C4-2B (cell line): ENCODE measurements around the gene PCP4.

Experiments
- H3K27ac ChIP-seq: fragments of 450-650 bp; 2 replicates; pipeline ENCODE4 v1.5.1; 2017
- CTCF ChIP-seq: fragments of 450-650 bp; conservative IDR thresholded peaks from 2 replicates; pipeline ENCODE4 v1.5.1; 2017; ENCODE audit warnings: mild to moderate bottlenecking
- ZFX ChIP-seq: fragments of 450-650 bp; IDR thresholded peaks from 2 replicates; pipeline ENCODE4 v1.6.1; 2017

The PCP4 gene

GRCh38 chr21:39961251-39961650 is 94.0 kb downstream of the PCP4 start:
- no peak for TF ChIP-seq ZFX
- no peak for TF ChIP-seq CTCF
- H3K27ac ChIP-seq = no peak overlapping the region

- H3K27ac ChIP-seq = no peak overlapping the region
- TF ChIP-seq CTCF (no peak), ZFX (no peak)
These were observed 97.8 kb downstream of the PCP4 start for GRCh38 chr21:39965026-39965425.

GRCh38 chr21:39966786-39967185 is 99.5 kb downstream of the PCP4 start:
- H3K27ac ChIP-seq = no peak overlapping the region
- no peak for TF ChIP-seq CTCF
- TF ChIP-seq ZFX = no peak

- no peak for TF ChIP-seq ZFX
- TF ChIP-seq CTCF = peak; percentile 9; the same call in 1 of the 2 replicates
- no peak overlapping the region for H3K27ac ChIP-seq
These were observed 100.8 kb downstream of the PCP4 start for GRCh38 chr21:39968010-39968409.

GRCh38 chr21:39969691-39970364 is 102.6 kb downstream of the PCP4 start:
- TF ChIP-seq ZFX = no peak
- TF ChIP-seq CTCF = no peak
- no peak overlapping the region for H3K27ac ChIP-seq

GRCh38 chr21:39971956-39972355 is 104.7 kb downstream of the PCP4 start:
- no peak overlapping the region for H3K27ac ChIP-seq
- no peak for TF ChIP-seq CTCF
- TF ChIP-seq ZFX = no peak

GRCh38 chr21:39972471-39972870 is 105.2 kb downstream of the PCP4 start:
- no peak overlapping the region for H3K27ac ChIP-seq
- TF ChIP-seq CTCF (no peak), ZFX (no peak)
